ENCODE measurements around the gene PI4KA.
A peak's percentile ranks its signal among the peaks of the same experiment; 100 is the strongest.

The PI4KA gene

GRCh38 chr22:20792221-20792965 is 66.2 kb downstream of the PI4KA start:
- DNase-seq, result no peak

- no peak for DNase-seq
Observed at GRCh38 chr22:20788627-20789344, 69.8 kb downstream of the PI4KA start.

GRCh38 chr22:20787746-20788626 is 70.6 kb downstream of the PI4KA start:
- DNase-seq, result no peak

- DNase-seq, result no peak
Observed at GRCh38 chr22:20787223-20787622, 71.4 kb downstream of the PI4KA start.

GRCh38 chr22:20786536-20786979 is 72.1 kb downstream of the PI4KA start:
- no peak for DNase-seq

GRCh38 chr22:20786048-20786447 is 72.6 kb downstream of the PI4KA start:
- no peak for DNase-seq

GRCh38 chr22:20785415-20785814 is 73.2 kb downstream of the PI4KA start:
- DNase-seq, result no peak

GRCh38 chr22:20783844-20784723 is 74.5 kb downstream of the PI4KA start:
- DNase-seq, result peak; percentile 27

GRCh38 chr22:20783300-20783673 is 75.3 kb downstream of the PI4KA start:
- no peak for DNase-seq

- DNase-seq, result no peak
Observed at GRCh38 chr22:20782596-20783299, 75.9 kb downstream of the PI4KA start.

- no peak for DNase-seq
Observed at GRCh38 chr22:20782083-20782482, 76.5 kb downstream of the PI4KA start.

GRCh38 chr22:20781272-20781990 is 77.2 kb downstream of the PI4KA start:
- DNase-seq, result no peak

- no peak for DNase-seq
Observed at GRCh38 chr22:20779818-20780158, 78.8 kb downstream of the PI4KA start.

GRCh38 chr22:20779014-20779817 is 79.4 kb downstream of the PI4KA start:
- DNase-seq, result no peak

- DNase-seq, result peak; percentile 2
Observed at GRCh38 chr22:20777420-20778177, 81.0 kb downstream of the PI4KA start.

- no peak for DNase-seq
Observed at GRCh38 chr22:20776624-20777405, 81.8 kb downstream of the PI4KA start.

GRCh38 chr22:20775342-20775895 is 83.2 kb downstream of the PI4KA start:
- DNase-seq, result no peak

- no peak for DNase-seq
Observed at GRCh38 chr22:20774882-20775281, 83.7 kb downstream of the PI4KA start.

Measured in amniotic stem cell (primary cell).